Fibroblast of peridontal ligament (primary cell): ENCODE data around the gene MAN1C1.
"Not testable (repeated sequence)": the region's sequence is repeated elsewhere in the genome, so short reads cannot be mapped to it uniquely, and the experiment has no call there.

Experiments used
- DNase-seq: peaks from one replicate; pipeline ENCODE4 v3.0.0-alpha.2; 2010; ENCODE audit errors: extremely low read depth

The MAN1C1 gene

GRCh38 chr1:25657883-25658760 lies 41.5 kb downstream of the MAN1C1 start:
- no peak for DNase-seq

DNA sequence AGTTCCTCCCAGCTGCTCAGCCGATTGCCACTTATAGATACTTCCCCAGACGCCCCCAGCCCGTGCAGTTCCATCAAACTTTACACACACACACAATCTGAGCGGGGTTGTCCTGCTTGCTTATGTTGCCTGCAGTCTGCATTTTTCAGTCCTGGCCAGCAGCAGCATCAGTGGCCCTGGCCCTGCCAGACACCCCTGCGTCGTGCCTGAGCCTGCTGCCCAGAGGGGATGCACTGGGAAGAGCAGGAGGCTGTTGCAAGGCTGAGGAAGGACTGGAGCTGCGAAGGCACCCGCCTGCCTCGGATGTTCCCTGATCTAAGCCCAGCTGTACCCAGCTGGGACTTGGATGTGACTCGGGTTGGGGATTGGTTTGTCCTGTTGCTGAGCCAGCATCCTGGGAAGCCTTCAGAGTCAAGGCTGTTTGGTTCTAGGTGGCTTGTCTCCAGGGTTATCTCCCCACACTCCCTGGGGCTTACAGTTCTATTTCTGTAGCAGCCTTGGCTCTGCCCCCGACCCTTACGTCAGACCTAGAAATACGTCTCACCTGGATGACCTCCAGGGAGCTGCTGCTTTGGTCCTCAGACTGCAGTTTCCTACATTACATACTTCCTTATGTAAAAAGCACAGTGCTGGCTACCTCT lies 42.3 kb downstream of the MAN1C1 start:
- DNase-seq, result no peak

DNA sequence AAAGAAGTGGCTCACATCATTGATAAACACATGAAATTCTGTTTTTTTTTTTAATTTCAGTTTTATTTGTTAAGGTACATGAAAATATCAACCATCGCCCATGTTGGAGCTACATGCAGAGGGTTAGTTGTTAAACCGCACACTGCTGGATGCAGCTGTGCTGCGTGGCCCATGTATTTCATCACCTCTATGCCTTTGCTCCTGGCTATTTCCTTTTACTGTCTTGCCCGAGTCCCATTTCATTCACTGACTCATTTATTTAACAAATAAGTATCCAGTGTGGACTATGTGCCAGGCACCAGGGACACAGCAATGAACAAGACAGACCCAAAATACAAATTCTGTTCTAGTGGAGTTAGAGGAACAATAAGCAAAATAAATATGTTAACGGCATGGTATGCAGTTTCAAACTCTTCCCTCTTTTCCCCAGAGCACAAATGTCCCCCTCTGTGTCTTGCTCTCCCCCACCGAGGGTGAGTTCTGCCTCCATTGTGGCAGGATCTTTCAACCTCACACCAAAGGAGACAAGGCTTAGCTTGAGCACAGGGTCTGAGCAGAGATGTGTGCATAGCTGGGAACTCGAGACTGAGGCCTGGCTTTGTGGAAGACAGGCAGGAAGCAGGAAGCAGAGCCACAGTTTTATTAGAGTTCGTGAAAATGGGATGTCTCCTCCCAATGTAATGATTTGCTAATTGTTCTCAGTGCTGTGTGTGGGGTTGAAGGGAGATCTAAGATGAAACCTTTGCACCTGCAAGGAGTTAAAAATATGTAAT lies 44.6 kb downstream of the MAN1C1 start:
- DNase-seq, result peak; percentile 40

DNA sequence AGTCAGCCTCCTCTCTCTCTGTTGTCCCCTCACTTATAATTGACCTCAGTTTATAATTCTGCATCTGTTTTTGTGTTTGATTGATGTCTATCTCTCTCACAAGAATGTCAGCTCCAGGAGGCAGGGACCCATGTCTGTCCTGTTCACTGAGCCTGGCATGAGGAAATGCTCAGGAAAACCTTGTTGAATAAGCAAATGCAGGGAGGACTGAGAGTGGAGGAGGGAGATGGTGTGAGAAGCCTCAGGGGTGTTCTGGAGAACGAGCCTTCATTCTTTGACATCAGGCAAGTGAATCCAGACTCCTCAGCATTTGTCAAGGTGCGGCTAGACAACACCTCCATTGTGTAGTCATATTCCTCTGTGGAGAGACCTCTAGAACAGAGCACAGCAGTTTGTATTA lies 45.5 kb downstream of the MAN1C1 start:
- no peak for DNase-seq

DNA sequence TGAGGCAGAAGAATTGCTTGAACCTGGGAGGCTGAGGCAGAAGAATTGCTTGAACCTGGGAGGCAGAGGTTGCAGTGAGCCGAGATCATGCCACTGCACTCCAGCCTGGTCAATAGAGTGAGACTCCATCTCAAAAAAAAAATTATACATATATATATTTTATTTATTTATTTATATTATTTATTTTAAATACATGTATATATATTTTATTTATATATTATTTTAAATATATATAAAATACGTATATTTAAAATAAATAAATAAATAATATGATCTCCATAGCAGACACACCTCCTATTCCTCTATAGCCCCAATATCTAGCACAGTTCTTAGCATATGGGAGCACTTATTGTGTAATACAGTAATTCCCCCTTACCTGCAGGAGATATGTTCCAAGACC lies 46.4 kb downstream of the MAN1C1 start:
- DNase-seq, result not testable (repeated sequence)

GRCh38 chr1:25664357-25665199 lies 48.0 kb downstream of the MAN1C1 start:
- DNase-seq, result no peak

DNA sequence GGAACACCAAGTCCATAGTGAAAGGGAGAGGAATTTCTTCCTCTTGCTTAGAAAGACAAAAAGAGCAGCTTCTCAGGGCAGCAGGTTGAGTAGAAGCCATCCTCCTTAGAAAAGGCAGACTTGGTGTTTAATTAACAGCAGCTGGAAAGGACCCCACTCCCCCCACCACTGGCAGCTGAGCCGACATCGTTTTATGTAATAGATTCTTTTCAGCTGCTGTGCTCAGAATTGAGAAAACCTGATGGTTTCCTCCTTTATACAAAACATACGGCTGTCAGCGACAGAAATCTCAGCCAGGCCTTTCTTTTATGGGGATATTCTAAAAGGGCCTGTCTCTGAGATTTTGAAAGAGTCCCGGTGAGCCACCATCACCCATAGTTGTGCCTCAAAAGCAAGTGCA lies 49.9 kb downstream of the MAN1C1 start:
- no peak for DNase-seq

- DNase-seq, result no peak
Observed at GRCh38 chr1:25668931-25669573, 52.5 kb downstream of the MAN1C1 start.

DNA sequence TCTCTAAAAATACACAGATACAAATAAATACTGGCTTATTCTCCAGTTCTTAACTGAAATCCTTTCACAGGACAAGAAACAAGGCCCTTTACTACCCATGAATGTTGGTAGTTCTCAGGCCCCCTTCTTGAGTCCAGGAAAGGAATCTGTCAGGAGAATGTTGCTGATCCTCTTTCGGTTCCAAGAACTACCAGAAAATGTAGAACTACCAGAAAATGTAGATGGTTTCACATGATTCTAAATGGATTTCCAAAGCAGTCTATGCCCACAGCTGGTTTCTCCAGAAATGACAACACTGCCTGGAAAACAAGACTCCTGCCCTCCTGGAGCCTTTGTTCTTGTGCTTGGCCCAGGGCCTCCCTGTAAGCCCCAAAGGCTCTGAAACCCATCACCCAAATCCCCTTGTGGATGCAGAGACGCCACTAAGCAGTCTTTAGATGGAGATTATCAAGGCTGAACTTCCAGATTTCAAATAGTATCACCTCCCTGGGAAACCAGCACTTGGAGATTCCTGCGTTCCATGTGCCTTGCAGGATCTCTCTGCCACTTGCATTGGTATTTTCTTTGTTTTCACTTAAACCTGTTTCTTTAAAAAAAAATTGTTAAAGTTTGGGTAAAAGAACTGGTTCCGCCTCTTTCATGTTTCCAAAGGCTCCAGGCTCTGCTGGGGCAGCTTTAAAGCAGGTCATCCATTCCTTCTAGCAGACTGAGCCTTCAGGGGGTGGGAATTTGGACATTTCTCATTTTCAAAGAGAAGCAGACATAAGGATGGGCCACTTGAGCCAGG lies 53.4 kb downstream of the MAN1C1 start:
- DNase-seq, result no peak

GRCh38 chr1:25671929-25672328 lies 55.3 kb downstream of the MAN1C1 start:
- no peak for DNase-seq

DNA sequence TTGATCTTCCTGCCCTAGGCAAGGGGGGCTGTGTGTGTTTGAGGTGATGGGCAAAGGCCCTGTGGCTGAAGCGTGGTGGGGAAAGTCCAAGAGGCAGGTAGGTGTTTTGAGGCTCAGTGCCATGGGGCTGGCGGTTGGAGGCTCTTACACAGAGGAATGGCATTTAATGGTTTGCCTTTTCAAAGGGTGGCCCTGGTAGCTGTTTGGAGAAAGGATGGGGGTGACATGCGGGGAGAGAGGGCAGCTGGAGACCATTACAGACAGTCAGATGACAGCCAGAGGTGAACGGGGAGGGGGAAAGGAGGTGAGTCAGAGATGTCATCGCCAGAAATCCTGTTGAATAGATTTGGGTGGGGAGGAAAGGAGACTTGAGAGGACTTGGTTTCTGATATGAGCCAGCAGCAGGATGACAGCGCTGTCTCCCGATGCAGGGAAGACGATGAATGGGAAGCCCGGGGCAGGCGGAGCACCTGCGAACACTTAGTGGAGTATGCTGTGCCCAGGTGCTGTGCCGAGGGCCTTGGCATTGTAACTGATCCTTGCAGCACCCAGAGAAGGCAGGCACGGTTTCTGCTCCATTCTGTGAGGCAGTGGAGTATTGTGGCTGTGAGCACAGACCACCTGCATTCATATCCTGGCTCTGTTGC lies 56.3 kb downstream of the MAN1C1 start:
- DNase-seq, result no peak

- DNase-seq, result no peak
Observed at GRCh38 chr1:25673456-25673855, 56.9 kb downstream of the MAN1C1 start.

DNA sequence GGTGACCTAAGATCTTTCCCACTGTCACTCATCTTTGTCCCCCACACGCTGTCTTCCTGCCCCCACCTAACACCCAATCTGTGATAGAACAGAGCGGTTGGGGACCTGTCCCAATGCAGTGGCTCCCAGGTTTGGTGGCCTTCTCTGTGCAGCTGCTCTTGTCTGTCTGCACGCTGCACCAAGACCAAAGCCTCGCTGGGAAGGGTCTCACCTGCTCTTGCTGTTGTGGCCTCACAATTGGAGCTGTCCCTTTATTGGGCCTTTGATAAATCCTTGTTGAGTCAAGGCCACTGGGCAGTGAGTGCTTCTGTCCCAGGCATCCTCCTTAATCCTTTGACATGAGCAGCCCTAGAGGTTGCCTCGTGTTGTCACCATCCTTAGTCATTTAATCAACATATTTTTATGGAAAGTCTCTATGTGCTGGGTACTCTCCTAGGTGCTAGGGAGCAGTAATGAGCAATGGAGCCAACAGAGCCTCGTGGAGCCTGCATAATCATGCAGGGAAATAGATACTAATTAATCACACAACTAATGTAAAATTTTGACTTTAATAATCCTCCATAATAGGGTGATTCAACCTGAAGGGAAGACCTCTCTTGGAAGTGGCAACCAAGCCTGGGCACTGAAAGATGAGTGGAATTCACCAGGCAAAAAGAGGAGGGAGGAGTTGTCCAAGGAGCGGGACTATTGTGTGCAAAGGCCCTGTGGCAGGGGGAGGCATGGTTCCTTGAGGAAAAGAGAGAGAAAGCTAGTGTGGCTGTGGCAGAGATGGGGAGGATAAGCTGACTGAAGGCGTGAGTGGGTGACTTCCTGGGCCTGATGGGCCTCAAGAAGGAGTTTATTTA lies 57.6 kb downstream of the MAN1C1 start:
- no peak for DNase-seq

DNA sequence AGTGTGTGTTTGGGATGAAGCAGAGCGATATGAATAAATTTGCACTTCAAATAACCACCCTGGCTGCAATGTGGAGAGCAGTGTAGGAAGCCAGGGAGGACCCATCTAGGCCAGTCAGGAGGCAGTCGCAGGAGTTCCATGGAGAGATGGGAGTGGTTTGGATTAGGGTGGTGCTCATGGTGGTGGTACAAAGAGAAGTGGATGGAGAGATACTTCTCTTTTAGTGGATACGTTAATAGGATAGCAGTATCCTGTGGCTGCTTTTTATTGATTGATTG lies 58.2 kb downstream of the MAN1C1 start:
- DNase-seq, result no peak

DNA sequence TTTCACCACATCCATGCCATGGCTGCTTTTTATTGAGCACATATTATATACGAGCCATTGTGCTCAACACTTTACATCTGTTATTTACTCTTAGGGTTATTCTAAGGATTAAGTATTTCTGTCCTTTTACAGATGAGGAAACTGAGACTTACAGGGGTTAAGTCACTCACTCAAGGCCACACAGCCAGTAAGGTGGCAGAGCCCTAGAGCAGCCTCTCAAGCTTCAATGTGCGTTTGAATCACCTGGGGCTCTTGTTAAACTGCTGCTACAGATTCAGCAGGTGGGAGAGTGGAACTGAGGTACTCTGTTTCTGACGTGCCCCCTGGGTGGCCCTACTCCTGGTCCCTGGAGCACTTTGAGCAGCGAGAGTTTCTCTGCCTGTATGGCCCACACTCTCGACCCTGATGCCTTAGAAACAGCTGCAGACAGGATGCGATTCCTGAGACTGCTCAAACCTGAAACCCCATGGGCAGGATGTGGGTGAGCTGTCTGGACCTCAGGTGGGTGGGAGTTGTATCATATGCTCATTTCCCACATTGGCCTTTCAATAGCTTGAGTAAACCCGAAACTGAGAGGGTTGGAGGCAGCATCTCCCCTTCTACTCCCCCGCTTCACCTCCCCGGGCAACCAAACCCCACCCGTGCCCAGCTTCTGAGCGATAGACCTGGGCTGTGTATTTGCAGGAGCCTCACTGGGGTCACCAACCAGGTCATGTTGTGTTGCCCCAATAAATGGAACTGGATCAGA lies 59.3 kb downstream of the MAN1C1 start:
- DNase-seq, result no peak

- DNase-seq, result peak; percentile 48
Observed at GRCh38 chr1:25676488-25676887, 59.9 kb downstream of the MAN1C1 start.

GRCh38 chr1:25677193-25677773 lies 60.7 kb downstream of the MAN1C1 start:
- DNase-seq, result no peak

DNA sequence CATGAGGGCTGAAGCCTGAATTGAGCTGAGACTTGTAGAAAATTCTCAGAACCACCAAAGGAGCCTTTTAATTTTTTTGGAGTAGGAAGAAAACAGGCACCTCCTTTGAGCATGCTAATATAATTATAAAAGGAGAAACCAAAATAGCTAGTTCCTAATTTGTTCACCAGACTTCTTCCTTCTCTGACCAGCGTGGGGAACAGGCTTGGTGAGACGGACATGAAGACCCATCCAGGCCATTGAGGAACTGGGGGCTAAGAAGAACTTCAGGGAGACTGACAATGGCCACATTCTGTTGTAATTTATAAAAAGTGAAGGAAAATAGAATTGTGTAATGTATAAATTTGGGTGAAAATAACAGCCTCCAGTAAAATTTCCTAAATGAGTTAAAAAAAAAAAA lies 62.6 kb downstream of the MAN1C1 start:
- DNase-seq, result no peak
